Activated CD4-positive, alpha-beta T cell treated with anti-CD3 and anti-CD28 coated beads, Interleukin-2, amount 50 U/mL, for 24 hours (primary cell): ENCODE data around the gene E4F1.
"Not testable (repeated sequence)": the region's sequence is repeated elsewhere in the genome, so short reads cannot be mapped to it uniquely, and the experiment has no call there.

Experiments
- DNase-seq, 2 donors: peaks; one replicate each; pipeline ENCODE4 v3.0.0-alpha.2; 2020; ENCODE audit warnings: low read depth in 1 of 2, low spot score in 1 of 2

Gene E4F1

GRCh38 chr16:2229632-2230250, 6.3 kb downstream of the E4F1 start:
- DNase-seq = no peak

GRCh38 chr16:2230376-2230775, 7.0 kb downstream of the E4F1 start:
- no peak for DNase-seq

DNA sequence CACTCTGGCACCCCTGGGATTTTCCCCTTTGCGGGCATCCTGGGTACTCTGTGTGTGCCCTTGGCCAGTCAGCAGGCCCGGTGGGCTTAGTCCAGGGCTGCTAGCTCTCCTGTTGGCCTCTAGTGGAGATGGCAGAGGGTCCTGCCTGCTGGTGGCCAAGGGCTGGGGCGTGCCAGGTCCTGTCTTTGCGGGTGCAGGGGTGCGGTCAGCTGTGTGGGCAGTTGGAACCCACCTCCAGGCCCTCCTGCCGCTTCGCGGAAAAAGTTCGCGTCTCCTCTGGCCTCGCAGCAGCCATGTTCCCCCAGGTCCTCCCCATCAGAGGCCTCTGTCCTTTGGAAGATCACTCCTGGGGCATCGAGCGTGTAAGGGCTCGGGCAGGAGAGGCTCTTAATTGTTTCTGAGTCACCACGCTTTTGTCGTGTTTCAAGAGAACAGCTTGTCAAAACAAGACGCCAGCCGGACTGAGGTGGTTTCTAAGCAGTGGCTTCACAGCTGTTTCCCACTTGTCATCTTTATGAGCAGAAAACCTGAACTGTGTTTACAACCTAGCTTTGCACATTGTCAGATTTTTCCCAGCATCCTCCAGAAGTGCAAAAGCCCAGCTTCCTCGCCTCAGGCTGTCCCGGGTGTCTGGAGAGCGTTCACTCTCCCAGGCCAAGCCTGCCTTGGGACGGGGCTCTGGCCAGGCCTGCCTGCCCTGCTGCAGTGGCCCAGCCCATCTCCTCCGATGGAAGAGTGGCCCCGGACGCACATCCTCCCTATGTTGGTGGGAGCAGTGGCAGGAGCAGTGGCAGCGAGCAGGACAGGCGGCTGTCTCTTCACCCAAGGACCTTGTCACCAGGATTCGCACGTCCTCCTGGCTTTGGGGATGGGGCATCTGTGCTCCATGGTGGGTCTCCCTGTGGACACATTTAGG, 7.9 kb downstream of the E4F1 start:
- no peak for DNase-seq

- DNase-seq = no peak
Observed at GRCh38 chr16:2232094-2232990, 9.0 kb downstream of the E4F1 start.

DNA sequence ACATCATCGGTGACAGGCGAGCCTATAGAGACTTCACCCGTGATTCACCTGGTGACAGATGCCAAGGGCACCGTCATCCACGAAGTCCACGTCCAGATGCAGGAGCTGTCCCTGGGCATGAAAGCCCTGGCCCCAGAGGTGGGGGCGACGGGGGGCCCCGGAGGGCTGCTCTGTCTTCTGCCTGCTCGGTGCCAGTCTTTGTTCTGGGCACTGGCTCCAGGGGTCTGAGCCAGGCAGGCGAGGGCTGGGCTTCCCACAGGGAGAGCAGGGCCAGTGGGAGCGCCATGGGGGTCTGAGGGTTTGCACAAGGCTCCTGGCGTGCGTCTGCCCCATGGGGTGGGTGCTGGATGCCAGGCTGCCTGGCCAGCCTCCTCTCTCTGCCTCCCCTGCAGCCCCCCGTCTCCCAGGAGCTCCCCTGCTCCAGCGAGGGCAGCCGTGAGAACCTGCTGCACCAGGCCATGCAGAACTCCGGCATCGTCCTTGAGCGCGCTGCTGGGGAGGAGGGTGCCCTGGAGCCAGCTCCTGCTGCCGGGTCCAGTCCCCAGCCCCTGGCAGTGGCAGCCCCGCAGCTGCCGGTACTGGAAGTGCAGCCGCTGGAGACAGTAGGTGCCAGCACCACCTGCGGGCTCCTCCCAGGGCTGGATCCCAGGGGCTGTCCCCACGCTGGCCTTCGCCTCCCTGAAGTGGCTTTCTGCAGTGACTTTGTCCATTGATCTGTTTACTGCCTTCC, 9.8 kb downstream of the E4F1 start:
- no peak for DNase-seq

DNA sequence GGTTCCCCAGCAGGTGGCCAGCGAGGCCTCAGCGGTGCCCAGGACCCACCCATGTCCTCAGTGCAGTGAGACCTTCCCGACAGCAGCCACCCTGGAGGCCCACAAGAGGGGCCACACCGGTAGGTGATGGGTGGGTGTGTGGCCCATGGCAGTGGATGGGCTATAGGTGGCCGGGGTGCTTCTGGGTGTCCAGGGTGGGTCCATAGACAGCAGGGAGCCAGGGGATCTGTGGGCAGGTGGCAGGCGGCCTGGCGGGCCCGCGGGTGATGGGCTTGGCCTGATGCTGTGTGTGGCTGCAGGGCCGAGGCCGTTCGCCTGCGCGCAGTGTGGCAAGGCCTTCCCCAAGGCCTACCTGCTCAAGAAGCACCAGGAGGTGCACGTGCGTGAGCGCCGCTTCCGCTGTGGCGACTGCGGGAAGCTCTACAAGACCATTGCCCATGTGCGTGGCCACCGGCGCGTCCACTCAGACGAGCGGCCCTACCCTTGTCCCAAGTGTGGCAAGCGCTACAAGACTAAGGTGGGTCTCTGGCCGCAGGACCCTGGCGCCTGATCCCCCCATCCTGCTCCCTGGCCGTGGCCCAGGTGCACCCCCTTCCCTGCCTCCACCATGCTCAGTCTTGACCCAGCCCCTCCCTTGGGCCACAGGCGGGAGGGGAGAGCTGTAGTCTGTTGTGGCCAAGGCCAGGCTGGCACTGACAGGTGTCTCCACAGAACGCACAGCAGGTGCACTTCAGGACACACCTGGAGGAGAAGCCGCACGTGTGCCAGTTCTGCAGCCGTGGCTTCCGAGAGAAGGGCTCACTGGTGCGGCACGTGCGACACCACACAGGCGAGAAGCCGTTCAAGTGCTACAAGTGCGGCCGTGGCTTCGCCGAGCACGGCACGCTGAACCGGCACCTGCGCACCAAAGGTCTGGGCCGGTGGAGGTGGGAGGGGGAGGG, 10.8 kb downstream of the E4F1 start:
- DNase-seq = no peak

DNA sequence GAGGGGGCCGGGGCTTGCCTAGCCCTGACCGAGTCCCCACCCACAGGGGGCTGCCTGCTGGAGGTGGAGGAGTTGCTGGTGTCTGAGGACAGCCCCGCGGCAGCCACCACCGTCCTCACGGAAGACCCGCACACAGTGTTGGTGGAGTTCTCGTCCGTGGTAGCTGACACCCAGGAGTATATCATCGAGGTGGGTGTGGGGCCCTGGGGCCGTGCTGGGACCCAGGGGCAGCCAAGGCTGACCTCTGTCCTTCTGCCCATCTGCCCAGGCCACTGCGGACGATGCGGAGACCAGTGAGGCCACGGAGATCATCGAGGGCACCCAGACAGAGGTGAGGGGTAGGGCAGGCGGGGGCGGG, 11.4 kb downstream of the E4F1 start:
- no peak for DNase-seq

- no peak for DNase-seq
Observed at GRCh38 chr16:2235234-2235651, 11.9 kb downstream of the E4F1 start.

- no peak for DNase-seq
Observed at GRCh38 chr16:2235695-2236336, 12.4 kb downstream of the E4F1 start.

- DNase-seq = no peak
Observed at GRCh38 chr16:2236337-2237101, 13.1 kb downstream of the E4F1 start, which contains the start of gene DNASE1L2. TSS of gene DNASE1L2 (plus strand) at chr16:2236444. CDS start at chr16:2236817, 373 bp downstream.

GRCh38 chr16:2237102-2237482, 13.7 kb downstream of the E4F1 start:
- DNase-seq = no peak

- no peak for DNase-seq
Observed at GRCh38 chr16:2237493-2238149, 14.2 kb downstream of the E4F1 start.

GRCh38 chr16:2238150-2238837, 14.9 kb downstream of the E4F1 start:
- DNase-seq = no peak

- DNase-seq = no peak
Observed at GRCh38 chr16:2238838-2239675, 15.7 kb downstream of the E4F1 start.

DNA sequence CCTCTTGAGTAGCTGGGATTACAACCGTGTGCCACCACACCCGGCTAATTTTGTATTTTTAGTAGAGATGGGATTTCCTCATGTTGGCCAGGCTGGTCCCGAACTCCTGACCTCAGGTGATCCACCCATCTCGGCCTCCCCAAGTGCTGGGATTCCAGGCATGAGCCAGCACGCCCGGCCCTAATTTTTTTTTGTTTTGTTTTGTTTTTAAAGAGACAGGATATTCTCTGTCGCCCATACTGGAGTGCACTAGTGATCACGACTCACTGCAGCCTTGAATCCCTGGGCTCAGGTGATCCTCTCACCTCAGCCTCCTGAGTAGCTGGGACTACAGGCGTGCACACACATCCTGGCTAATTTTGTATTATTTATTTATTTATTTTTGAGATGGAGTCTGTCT, 16.9 kb downstream of the E4F1 start:
- not testable (repeated sequence) for DNase-seq

- no peak for DNase-seq
Observed at GRCh38 chr16:2242598-2242997, 19.2 kb downstream of the E4F1 start.
